ENCODE results near the gene PGAP3. TPM values are rescaled to one million over a fixed set of nuclear protein-coding genes. Genes with fewer than 3 reads are reported as not detected.

PGAP3 gene
- total RNA-seq, 4 donors from 2014 or later: 4.6 to 24.8 (median 19.5) TPM

DNA sequence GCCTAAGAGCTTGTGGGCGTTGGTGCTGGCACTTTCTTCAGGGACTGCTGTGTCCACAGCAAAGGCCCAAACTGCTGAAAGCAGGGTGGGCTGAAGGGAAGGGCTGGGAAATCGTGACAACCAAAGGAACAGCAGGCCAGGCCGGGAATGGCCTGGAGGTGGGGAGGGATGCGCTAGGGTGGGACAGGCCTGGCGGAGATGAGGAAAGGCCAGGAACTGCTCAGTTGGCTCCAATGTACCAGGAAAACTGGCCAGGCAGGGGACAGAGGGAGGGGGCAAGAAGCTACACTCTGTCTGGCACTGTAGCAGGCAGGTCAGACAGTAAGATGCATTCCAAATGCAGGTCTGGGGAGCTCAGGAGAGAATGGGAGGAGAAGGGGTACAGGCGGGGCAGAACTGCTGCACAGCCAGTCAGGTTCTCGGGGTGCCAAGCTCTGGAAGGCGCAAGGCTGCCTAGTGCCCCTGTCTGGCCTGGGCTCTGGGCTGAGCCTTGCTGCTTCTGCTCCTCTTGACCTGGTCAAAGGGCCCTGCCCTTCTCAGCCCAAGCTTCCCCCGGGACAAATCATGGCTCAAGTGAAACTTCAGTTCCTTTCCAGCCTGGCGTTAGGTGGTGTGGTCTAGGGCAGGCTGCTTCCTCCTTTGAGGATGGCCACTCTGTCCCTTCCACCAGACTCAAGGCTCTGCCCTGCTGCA is 12.3 kb downstream of the PGAP3 start:
- no peak for DNase-seq
- Histone ChIP-seq H3K27me3 (no peaks in the 10 kb centered on the region), H3K4me3 (no peak overlapping the region), H3K4me1 (no peaks in the 10 kb centered on the region), H3K9me3 (no peaks in the 10 kb centered on the region), H3K27ac (no peak overlapping the region), H3K36me3 (no peaks in the 10 kb centered on the region)
- intact Hi-C loops (cut with DNase I; ENCODE audit: low total_unique reads): no loop called here
- TF ChIP-seq, protein P1, sequence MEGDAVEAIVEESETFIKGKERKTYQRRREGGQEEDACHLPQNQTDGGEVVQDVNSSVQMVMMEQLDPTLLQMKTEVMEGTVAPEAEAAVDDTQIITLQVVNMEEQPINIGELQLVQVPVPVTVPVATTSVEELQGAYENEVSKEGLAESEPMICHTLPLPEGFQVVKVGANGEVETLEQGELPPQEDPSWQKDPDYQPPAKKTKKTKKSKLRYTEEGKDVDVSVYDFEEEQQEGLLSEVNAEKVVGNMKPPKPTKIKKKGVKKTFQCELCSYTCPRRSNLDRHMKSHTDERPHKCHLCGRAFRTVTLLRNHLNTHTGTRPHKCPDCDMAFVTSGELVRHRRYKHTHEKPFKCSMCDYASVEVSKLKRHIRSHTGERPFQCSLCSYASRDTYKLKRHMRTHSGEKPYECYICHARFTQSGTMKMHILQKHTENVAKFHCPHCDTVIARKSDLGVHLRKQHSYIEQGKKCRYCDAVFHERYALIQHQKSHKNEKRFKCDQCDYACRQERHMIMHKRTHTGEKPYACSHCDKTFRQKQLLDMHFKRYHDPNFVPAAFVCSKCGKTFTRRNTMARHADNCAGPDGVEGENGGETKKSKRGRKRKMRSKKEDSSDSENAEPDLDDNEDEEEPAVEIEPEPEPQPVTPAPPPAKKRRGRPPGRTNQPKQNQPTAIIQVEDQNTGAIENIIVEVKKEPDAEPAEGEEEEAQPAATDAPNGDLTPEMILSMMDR (IDR thresholded peaks at IDR 0.05): no peak
- TF ChIP-seq POLR2A (IDR thresholded peaks at IDR 0.05): no peak

DNA sequence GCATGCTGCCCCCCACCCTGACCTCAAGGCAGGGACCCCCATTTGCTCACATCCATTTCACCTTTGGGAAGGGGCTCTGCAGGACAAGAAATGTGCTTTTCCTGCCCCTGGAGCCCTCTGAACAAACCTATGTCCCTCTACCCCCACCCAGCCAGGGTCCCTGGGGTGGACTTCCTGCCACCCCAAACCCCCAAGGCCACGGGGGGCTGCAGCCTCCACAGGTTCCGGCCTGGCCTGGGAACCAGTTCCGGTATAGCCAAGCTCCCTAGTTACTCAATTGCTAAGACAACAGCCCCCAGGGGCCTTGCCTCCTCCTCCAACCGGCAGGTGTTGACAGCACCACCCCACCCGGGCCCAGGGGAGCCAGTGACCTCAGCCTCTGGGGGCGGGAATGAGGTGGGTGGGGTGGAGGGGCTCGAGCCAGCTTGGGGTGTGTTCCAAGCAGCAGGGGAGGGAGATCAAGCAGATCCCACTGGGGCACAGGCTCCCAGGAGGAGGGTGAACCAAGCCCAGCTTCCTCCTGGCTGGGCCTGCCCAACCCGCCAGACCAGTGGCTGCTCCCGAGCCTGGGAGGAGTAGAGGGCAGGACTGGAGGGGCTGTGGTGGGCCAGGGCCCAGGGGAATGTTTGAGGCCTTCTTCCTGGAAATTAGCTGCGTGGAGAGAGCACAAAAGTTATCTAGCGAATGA is 13.0 kb downstream of the PGAP3 start:
- Histone ChIP-seq H3K27ac (no peak overlapping the region), H3K36me3 (no peaks in the 10 kb centered on the region), H3K4me1 (no peaks in the 10 kb centered on the region), H3K27me3 (peaks cover 4 to 7% of the 10 kb centered on the region in 2 donors), H3K9me3 (no peaks in the 10 kb centered on the region), H3K4me3 (no peak overlapping the region)
- intact Hi-C loops (cut with DNase I; ENCODE audit: low total_unique reads): no loop called here
- no peak for TF ChIP-seq POLR2A (IDR thresholded peaks at IDR 0.05)
- TF ChIP-seq, protein P1 (IDR thresholded peaks at IDR 0.05): no peak
- no peak for DNase-seq

DNA sequence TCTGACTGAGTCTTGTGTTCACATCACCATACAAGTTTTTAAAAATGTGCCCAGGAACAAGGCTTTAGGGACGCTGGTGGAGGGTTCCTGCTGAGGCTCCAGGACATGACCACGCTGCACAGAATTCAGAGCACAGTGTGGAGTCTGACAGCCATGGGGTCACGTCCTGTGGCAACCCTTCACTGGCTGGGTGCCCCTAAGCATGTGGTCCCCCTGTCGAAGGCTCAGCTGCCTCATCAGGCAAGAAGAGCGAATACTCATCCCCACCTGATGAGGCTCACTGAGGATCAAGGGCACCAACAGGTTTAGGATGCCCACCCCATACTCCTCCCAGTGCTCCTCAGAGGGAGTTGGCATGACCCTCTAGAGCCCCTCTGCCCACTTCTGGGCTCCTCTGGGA is 13.7 kb downstream of the PGAP3 start:
- no peaks in the 10 kb centered on the region for H3K36me3 ChIP-seq
- no peak overlapping the region for H3K4me3 ChIP-seq
- no peaks in the 10 kb centered on the region for H3K9me3 ChIP-seq
- H3K27me3 ChIP-seq: peaks cover 6 to 13% of the 10 kb centered on the region in 2 donors
- H3K4me1 ChIP-seq: no peaks in the 10 kb centered on the region
- no peak overlapping the region for H3K27ac ChIP-seq
- DNase-seq: no peak
- intact Hi-C loops (cut with DNase I; ENCODE audit: low total_unique reads): no loop called here
- TF ChIP-seq, protein P1 (IDR thresholded peaks at IDR 0.05): no peak
- TF ChIP-seq POLR2A (IDR thresholded peaks at IDR 0.05): no peak

DNA sequence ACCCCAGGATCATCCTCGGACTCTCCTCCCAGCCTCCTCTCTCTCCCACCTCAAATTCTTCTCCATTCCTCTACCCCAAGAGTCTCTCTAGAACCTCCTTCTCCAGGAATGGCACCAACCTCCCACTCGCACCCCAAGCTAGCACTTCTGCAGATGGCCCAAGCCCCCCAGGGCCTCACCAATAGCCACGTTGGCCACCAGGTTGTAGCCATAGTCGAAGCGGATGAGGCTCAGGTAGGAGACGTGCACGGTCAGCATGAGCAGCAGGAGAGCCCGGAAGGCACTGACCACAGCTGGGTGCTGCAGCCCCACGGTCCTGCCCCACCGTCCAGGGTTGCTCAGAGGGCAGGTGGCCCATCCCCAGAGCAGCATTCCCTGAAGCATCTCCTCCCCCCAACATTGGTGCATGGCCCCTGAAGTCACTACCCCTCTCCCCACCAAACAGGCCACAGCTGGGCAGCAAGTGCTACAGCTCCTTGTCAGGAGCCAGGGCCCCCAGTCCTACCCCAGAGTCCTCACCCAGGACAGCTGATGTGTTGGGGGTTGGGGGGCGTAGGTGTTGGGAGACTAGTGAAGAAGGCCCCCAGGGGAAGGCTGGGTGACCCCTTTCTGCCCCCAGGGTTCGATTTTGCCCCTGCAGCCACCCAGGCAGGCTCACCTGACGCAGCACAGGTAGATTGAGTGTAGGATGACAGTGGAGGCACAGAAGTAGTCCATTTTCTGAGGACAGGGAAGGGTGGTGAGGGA is 14.3 kb downstream of the PGAP3 start:
- TF ChIP-seq, protein P1 (IDR thresholded peaks at IDR 0.05): no peak
- no peak for TF ChIP-seq POLR2A (IDR thresholded peaks at IDR 0.05)
- peaks cover 11 to 19% of the 10 kb centered on the region in 2 donors for H3K27me3 ChIP-seq
- H3K9me3 ChIP-seq: no peaks in the 10 kb centered on the region
- H3K27ac ChIP-seq: no peak overlapping the region
- DNase-seq: no peak
- intact Hi-C loops (cut with DNase I; ENCODE audit: low total_unique reads): no loop called here
- H3K4me1 ChIP-seq: peaks cover 0 to 3% of the 10 kb centered on the region in 2 donors
- no peak overlapping the region for H3K4me3 ChIP-seq
- no peaks in the 10 kb centered on the region for H3K36me3 ChIP-seq

Measured in uterus (tissue), 4 donors.